IMR-90 (cell line): ENCODE measurements around the gene CHN2. TPM values are rescaled to one million over a fixed set of nuclear protein-coding genes. Genes with fewer than 3 reads are reported as not detected.

Experiments
- ATAC-seq: fragments of 200-7000 bp; cut with Tn5 transposase; 2 replicates; pipeline ENCODE4 v1.9.1; 2020; ENCODE audit warnings: low read depth, mild to moderate bottlenecking, moderate library complexity
- BruUV-seq: library from RNA; stranded (reverse); fragments of 400-500 nt; replicated peaks from 2 replicates; lab custom pipeline; 2021; lab: Mats Ljungman, UMichigan
- CTCF ChIA-PET: fragments of 300-600 bp; formaldehyde crosslinking; extraction: SDS; loops from one replicate; lab custom pipeline; 2021; ENCODE audit warnings: antibody characterized with exemption; lab: Yijun Ruan, JAX
- POLR2A ChIA-PET: fragments of 300-600 bp; sonication (Branson Sonifier 250); formaldehyde crosslinking; loops from one replicate; lab custom pipeline; 2022; ENCODE audit warnings: antibody characterized with exemption; ENCODE audit not compliant: unreplicated experiment; lab: Charles Lee
- DNase-seq: peaks from one replicate; pipeline ENCODE4 v3.0.0; 2013
- H2AFZ ChIP-seq: replicated peaks from 2 replicates; pipeline ENCODE3; 2013; ENCODE audit warnings: low read length, mild to moderate bottlenecking; ENCODE audit not compliant: poor library complexity
- H2AK5ac ChIP-seq: 2 replicates; pipeline ENCODE4 v1.6.1; 2013; ENCODE audit warnings: low read depth, low read length, inconsistent platforms
- H2AK9ac ChIP-seq: replicated peaks from 2 replicates; pipeline ENCODE3; 2013; ENCODE audit warnings: mild to moderate bottlenecking, low read depth, low read length, moderate library complexity; ENCODE audit not compliant: poor library complexity
- H2BK120ac ChIP-seq: 2 replicates; pipeline ENCODE4 v1.6.1; 2013; ENCODE audit warnings: low read depth, low read length, inconsistent platforms
- H2BK15ac ChIP-seq: 3 replicates; pipeline ENCODE4 v1.6.1; 2013; ENCODE audit warnings: low read depth, low read length, inconsistent platforms
- H2BK20ac ChIP-seq: 2 replicates; pipeline ENCODE4 v1.6.1; 2013; ENCODE audit warnings: low read depth, mild to moderate bottlenecking, inconsistent platforms, low read length, moderate library complexity
- H2BK5ac ChIP-seq: 2 replicates; pipeline ENCODE4 v1.6.1; 2013; ENCODE audit warnings: mild to moderate bottlenecking, low read depth, low read length, inconsistent platforms; ENCODE audit not compliant: poor library complexity, severe bottlenecking
- H3K14ac ChIP-seq: replicated peaks from 2 replicates; pipeline ENCODE4 v1.6.1; 2013; ENCODE audit warnings: low read depth, low read length, inconsistent platforms
- H3K18ac ChIP-seq: 2 replicates; pipeline ENCODE4 v1.6.1; 2013; ENCODE audit warnings: low read depth, low read length, control low read depth
- H3K23ac ChIP-seq: 2 replicates; pipeline ENCODE4 v1.6.1; 2013; ENCODE audit warnings: low read depth, low read length, inconsistent platforms
- H3K27ac ChIP-seq: 2 replicates; pipeline ENCODE4 v1.5.1; 2013; ENCODE audit warnings: mild to moderate bottlenecking, control low read depth, low read length; ENCODE audit not compliant: insufficient read depth
- H3K27me3 ChIP-seq: 2 replicates; pipeline ENCODE4 v1.6.1; 2013; ENCODE audit warnings: low read length; ENCODE audit not compliant: control insufficient read depth, insufficient read depth
- H3K36me3 ChIP-seq: 2 replicates; pipeline ENCODE4 v1.6.1; 2013; ENCODE audit warnings: low read length, mixed read lengths; ENCODE audit not compliant: control insufficient read depth, insufficient read depth
- H3K4ac ChIP-seq: 2 replicates; pipeline ENCODE4 v1.6.1; 2013; ENCODE audit warnings: low read depth, low read length, inconsistent platforms
- H3K4me1 ChIP-seq: 2 replicates; pipeline ENCODE4 v1.6.1; 2013; ENCODE audit warnings: low read length, mixed read lengths; ENCODE audit not compliant: control insufficient read depth, insufficient read depth
- H3K4me2 ChIP-seq: 2 replicates; pipeline ENCODE4 v1.6.1; 2013; ENCODE audit warnings: low read depth, mild to moderate bottlenecking, control low read depth, low read length, moderate library complexity
- H3K4me3 ChIP-seq: 2 replicates; pipeline ENCODE4 v1.5.1; 2013; ENCODE audit warnings: low read depth, mild to moderate bottlenecking, control low read depth, low read length, moderate library complexity; ENCODE audit not compliant: insufficient read depth
- H3K56ac ChIP-seq: 2 replicates; pipeline ENCODE4 v1.6.1; 2013; ENCODE audit warnings: low read length, inconsistent platforms; ENCODE audit not compliant: insufficient read depth; ENCODE audit errors: extremely low read depth
- H3K79me1 ChIP-seq, 2 experiments: 2 replicates each; pipeline ENCODE4 v1.6.1; 2013; ENCODE audit warnings: low read length in 2 of 2, inconsistent platforms in 1 of 2, low read depth in 1 of 2
- H3K9ac ChIP-seq: 2 replicates; pipeline ENCODE4 v1.6.1; 2013; ENCODE audit warnings: low read depth, low read length, control low read depth
- H3K9me1 ChIP-seq: 2 replicates; pipeline ENCODE4 v1.6.1; 2013; ENCODE audit warnings: low read length, inconsistent platforms; ENCODE audit not compliant: insufficient read depth
- H3K9me3 ChIP-seq: 2 replicates; pipeline ENCODE4 v1.6.1; 2013; ENCODE audit warnings: low read length; ENCODE audit not compliant: control insufficient read depth, insufficient read depth
- H4K20me1 ChIP-seq: 2 replicates; pipeline ENCODE4 v1.6.1; 2013; ENCODE audit warnings: low read length, inconsistent platforms; ENCODE audit not compliant: insufficient read depth
- H4K5ac ChIP-seq: 2 replicates; pipeline ENCODE4 v1.6.1; 2013; ENCODE audit warnings: mild to moderate bottlenecking, low read depth, low read length, control low read depth
- H4K8ac ChIP-seq, 2 experiments: 2 replicates each; pipeline ENCODE4 v1.6.1; 2013; ENCODE audit warnings: low read depth in 2 of 2, low read length in 2 of 2, control low read depth in 1 of 2, inconsistent platforms in 1 of 2
- H4K91ac ChIP-seq: 2 replicates; pipeline ENCODE4 v1.6.1; 2013; ENCODE audit warnings: low read depth, low read length, inconsistent platforms; ENCODE audit not compliant: insufficient read depth
- CTCF ChIP-seq: conservative IDR thresholded peaks from 2 replicates; pipeline ENCODE4 v1.5.1; 2012; ENCODE audit warnings: mild to moderate bottlenecking, low read depth, low read length, improper control_type of control experiment
- POLR2A ChIP-seq: IDR thresholded peaks from 2 replicates; pipeline ENCODE4 v1.6.1; 2012; ENCODE audit warnings: mild to moderate bottlenecking, low read depth, low read length
- RAD21 ChIP-seq: IDR thresholded peaks from 2 replicates; pipeline ENCODE4 v1.6.1; 2012; ENCODE audit warnings: low read length, improper control_type of control experiment
- USF2 ChIP-seq: fragments of 150-350 bp; IDR thresholded peaks from 2 replicates; pipeline ENCODE4 v1.6.1; 2017; ENCODE audit warnings: mild to moderate bottlenecking, antibody characterized with exemption, low read length, low read depth
- WGBS, 2 experiments: methylation state at CpG; one replicate each; pipeline versions ENCODE4 v1.1.5 to v1.1.7; 2013; ENCODE audit warnings: missing lambda C conversion rate in 2 of 2; ENCODE audit not compliant: insufficient read length in 1 of 2; ENCODE audit errors: extremely low coverage in 2 of 2; 5-methylcytosine and 5-hydroxymethylcytosine counted together
- dilution Hi-C: fragments of 300-500 bp; cut with HindIII; formaldehyde crosslinking; loops from one replicate; pipeline ENCODE4 v1.14.3; 2018; ENCODE audit warnings: low sequenced_read_pairs; ENCODE audit not compliant: unreplicated experiment
- in situ Hi-C: fragments of 300-500 bp; cut with MboI; formaldehyde crosslinking; loops from 3 replicates; pipeline ENCODE4 v1.14.3; 2019; ENCODE audit warnings: low sequenced_read_pairs, inconsistent platforms, mixed read lengths
- intact Hi-C: fragments of 100-400 bp; cut with micrococcal nuclease; formaldehyde crosslinking; loops from 2 replicates; pipeline ENCODE4 v1.10.0; 2022
- polyA plus RNA-seq, 3 experiments: library from polyadenylated mRNA; depleted of rRNA; stranded (reverse); fragments of >200 nt; gene quantifications; 2 replicates each; pipeline ENCODE4 v1.2.3, GENCODE V29; 2012; ENCODE audit warnings: low replicate concordance in 1 of 3
- total RNA-seq: library from RNA; depleted of rRNA; stranded (reverse); fragments of >200 nt; gene quantifications from 2 replicates; pipeline ENCODE4 v1.2.3, GENCODE V29; 2012

Gene CHN2
- total and polyA plus RNA-seq, 2 of the 4 experiments (the other 2 are of a cell fraction) = not detected

DNA sequence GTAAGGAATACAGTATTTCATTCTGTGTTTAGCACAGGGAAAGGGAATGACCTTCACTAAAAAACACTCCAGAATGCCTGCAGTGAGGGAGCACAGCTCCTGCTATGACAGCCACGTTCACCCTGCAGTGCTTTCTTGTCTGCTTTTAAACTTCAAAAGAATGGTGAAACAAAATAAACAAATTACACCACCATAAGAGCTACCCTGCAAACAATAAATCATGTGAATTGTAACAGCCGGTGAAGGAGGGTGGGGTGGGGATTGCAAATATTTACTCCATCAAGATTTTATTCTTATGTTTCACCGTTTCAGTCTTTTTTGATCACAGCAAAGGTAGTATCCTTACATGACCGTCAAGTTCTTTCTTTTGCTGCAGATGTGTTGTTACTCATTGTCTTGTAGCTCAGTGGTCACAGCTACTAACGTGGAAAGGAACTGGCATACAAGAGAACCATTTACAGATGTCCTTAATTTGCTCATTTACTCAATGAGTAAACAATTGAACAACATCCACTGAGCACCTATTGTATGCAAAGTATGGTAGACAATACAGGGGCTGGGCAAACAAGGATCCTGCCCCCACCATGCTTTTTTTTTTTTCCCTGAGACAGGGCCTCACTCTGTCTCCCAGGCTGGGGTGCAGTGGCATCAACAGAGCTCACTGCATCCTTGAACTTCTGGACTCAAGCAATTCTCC, 4.1 kb upstream of the CHN2 start:
- no peak for ATAC-seq
- dilution Hi-C loops (no loop called here), in situ Hi-C loops (no loop called here), intact Hi-C loops (no loop called here)
- no TSS peak for BruUV-seq
- no peak overlapping the region for H2AK5ac ChIP-seq
- no peaks in the 10 kb centered on the region for H3K4me1 ChIP-seq
- no peaks in the 10 kb centered on the region for H4K20me1 ChIP-seq
- TF ChIP-seq CTCF = no peak
- TF ChIP-seq RAD21 = no peak
- TF ChIP-seq POLR2A = no peak
- no peak for TF ChIP-seq USF2
- no peak overlapping the region for H3K4me2 ChIP-seq
- ChIA-PET POLR2A (no interaction called here), CTCF (interaction anchor here (0.6 to 1.2 kb wide), 2 partner anchors 10 to 89 kb away, joined by 4 read pairs; no protein-coding TSS in a partner anchor)
- H3K14ac ChIP-seq = no peak overlapping the region
- H2AFZ ChIP-seq = no peak overlapping the region
- H2BK20ac ChIP-seq = no peak overlapping the region
- no peaks in the 10 kb centered on the region for H3K36me3 ChIP-seq
- no peak overlapping the region for H3K27ac ChIP-seq
- no peaks in the 10 kb centered on the region for H3K9me1 ChIP-seq
- H3K9me3 ChIP-seq = no peaks in the 10 kb centered on the region
- H3K4ac ChIP-seq = no peak overlapping the region
- no peaks in the 10 kb centered on the region for H3K79me1 ChIP-seq
- no peak for DNase-seq
- no peak overlapping the region for H4K91ac ChIP-seq
- H3K27me3 ChIP-seq = peaks cover 26% of the 10 kb centered on the region
- no CpG with 5 or more reads among the region's 5 CpGs for WGBS, 2 experiments
- no peak overlapping the region for H4K8ac ChIP-seq
- no peak overlapping the region for H2BK15ac ChIP-seq
- no peak overlapping the region for H3K9ac ChIP-seq
- H3K23ac ChIP-seq = no peak overlapping the region
- no peak overlapping the region for H2AK9ac ChIP-seq
- no peak overlapping the region for H2BK120ac ChIP-seq
- no peak overlapping the region for H4K5ac ChIP-seq
- no peak overlapping the region for H3K4me3 ChIP-seq
- H2BK5ac ChIP-seq = no peak overlapping the region
- H3K56ac ChIP-seq = no peak overlapping the region
- no peak overlapping the region for H3K18ac ChIP-seq
